ENCODE results near the gene SH3GL2.
A peak's percentile ranks its signal among the peaks of the same experiment; 100 is the strongest.
"Not testable (repeated sequence)": the region's sequence is repeated elsewhere in the genome, so short reads cannot be mapped to it uniquely, and the experiment has no call there.

Gene SH3GL2

DNA sequence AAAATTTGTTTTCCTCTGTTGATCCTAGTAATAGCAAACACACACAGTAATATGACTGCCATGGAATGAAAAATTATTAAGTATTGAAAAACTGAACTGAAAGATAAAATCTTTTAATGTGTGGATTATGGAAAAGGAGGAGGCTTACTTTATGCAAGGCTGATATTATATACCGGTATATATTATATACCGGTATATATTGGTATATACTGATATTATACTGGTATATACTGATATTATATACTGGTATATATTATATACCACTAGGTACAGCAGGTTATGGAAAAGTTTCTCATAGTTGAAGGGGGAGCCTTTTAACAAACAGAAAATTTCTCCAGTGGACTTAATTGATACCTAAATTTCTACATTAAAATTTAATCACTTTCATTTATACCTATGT is 181.4 kb downstream of the SH3GL2 start:
- DNase-seq: no peak

DNA sequence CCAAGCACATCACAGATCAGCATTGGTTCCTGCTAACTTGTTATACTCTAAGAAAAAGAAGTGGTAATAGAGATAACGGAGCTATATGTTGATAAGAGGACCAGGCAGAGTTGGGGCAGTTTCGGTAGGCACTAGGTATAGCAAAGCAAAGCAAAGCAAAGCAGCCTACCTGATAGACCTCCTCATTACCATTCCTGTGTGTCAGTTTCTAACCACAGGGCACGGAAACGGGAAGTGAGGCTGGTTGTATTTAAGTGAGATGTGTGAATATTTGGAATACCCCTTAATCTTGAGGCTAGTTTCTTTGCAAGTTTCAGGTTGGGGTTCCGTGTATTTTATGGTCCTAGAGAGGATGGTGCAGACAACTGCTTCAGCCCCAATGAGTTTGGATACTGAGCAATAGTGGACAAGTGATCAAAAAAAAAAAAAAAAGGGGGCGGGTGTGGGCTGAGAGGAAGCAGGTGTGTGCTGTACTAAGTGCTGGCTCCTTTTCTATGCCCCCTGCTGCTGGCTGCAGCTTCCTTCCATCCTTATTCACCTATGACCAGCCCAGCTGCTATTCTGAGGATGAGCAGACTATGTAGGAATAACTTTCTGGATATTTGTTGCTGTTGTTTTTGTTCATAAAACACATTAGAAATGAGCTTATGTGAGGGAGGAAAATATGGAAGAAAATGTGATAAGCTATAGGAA is 183.3 kb downstream of the SH3GL2 start:
- DNase-seq: no peak

DNA sequence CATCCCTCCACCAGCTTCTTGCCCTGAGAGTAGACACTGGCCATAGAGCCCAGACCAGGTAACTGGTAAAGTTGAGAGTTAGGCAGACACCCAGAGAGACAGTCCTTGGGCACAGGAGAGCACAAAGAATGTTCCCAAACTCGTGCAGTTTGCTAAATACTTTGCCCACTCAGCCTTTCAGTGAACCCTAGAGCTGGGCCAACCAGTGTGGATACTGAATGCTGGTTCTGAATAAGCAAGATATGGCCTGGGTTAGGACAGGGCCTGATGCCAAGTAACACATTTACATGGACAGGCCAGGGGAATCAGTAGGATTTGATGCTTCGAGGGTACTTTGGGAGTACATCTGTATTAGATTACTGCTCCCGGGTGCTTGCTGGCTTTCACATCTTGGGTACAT is 185.4 kb downstream of the SH3GL2 start:
- DNase-seq: no peak

DNA sequence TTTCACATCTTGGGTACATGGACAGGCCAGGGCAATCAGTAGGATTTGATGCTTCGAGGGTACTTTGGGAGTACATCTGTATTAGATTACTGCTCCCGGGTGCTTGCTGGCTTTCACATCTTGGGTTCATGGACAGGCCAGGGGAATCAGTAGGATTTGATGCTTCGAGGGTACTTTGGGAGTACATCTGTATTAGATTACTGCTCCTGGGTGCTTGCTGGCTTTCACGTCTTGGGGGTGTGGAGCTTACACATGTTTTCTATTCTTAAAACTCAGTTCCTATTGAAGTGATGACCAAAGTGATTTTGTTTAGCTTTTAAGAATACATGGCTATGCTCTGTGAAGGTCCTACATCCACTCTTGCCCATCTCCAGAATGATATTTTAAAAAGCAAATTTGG is 186.3 kb downstream of the SH3GL2 start:
- DNase-seq: not testable (repeated sequence)

DNA sequence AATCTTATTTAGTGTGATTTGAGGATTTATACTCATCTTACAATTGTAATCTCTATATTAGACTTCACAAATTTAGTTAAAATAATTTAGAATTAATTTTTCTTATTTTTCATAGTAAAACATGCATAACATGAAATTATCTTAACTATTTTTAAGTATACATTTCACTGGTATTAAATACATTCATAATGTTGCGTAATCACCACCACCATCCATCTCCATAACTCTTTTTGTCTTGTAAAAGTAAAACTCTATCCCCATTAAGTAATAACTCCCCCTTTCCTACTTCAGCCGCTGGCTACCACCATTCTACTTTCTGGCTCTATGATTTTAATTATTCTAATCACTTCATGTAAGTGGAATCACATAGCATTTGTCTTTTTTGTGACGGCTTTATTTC is 193.4 kb downstream of the SH3GL2 start:
- DNase-seq: no peak

DNA sequence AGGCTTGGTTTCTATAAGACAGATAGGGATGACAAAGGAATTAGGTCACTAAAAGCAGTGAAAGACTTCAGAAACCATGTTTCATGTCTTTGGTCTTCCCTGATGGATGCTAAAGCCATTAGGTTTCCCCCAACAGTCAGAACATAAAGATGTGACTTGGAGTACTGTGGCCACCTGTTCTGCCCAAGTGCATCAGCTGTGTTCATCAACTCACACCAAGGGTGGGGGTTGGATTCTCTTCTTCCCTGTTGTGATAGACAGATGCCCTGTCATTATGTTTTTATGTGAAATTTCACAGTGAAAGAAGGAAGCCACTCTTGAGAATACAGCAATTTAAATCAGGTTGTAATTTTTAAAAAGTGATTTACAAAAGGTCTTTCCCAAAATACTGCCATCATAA is 196.8 kb downstream of the SH3GL2 start:
- no peak for DNase-seq

DNA sequence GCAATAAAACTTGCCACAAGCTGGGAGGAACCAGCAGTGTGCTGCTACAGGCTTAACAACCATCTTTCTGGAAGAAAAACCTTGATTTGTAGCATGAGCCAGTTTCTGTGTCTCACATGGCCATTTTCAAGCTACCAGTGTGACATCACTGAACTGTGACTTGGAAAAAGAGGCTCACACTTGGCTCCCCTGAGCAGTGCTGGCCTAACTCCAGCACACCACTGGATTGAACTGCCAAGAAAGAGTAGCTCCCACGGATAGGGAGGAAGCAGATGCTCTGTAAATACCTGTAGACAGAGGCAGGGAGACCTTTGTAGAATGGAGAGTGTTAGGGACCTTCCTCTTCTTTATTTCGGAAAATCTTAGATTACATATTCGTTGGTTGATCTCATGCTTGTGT is 197.9 kb downstream of the SH3GL2 start:
- no peak for DNase-seq

DNA sequence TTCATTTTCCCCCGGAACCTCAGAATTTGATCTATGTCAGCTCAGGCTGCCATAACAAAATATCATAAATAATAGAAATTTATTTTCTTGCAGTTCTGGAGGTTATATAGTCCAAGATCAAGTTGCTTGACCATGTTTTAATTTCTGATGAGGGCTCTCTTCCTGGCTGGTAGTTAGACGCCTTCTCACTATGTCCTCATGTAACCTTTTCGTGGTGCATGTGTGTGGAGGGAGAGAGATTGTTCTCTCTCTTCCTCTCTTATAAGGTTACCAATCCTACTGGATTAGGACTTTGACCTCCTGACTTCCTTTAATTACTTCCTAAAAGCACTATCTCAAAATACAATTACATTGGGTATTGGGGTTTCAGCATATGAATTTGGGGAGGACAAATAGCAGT is 198.6 kb downstream of the SH3GL2 start:
- no peak for DNase-seq

DNA sequence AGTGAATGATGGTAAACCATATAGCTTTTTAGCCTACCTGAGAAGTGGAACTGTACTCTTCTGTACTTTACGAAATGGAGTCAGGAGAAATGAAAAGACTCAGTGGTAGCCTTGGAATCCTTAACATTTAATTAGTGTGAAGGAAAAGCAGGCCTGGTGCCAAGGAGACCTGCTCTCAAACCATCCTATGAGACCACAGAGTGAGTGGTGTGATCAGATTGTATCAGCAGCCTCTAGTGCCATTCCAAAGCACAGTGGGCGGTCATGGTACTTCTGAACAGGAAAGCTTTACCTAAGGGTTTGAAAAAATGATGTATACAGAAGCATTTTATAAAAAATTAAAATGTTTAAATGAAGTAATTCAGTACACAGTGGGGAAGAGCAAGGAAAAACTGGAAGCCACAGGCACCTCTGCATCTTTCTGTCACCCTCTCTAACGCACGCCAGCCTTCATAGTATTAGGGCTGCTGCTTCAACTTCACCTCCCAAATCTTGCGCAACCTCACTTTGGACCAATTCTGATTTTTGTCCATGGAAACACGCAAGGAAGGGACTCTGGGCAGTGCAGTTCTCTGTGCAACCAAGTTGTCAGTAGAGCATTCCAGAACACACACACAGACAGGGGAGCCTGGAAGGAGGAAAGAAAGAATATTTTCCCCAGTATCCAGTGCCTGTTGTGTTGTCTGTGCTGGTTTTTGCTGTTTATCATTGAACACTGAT is 203.7 kb downstream of the SH3GL2 start:
- no peak for DNase-seq

DNA sequence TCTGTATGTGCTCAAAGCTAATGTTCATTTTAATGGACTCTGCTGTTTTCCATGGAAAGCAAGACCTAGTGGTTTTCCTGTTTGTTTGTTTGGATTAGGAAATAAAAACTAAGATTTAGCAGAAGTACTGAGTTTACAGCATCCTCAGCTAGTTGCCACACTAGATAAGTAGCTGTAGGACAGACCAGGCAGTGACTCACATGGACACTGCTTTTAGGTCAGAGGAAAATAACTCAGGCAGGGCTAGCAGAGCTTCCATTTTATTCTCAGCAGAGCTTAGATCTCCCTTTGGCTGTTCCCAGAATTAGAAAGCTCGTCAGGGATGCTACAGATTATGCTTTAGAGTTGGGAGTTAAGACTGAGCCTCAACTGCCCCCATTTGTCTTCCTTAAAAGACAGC is 204.4 kb downstream of the SH3GL2 start:
- no peak for DNase-seq

DNA sequence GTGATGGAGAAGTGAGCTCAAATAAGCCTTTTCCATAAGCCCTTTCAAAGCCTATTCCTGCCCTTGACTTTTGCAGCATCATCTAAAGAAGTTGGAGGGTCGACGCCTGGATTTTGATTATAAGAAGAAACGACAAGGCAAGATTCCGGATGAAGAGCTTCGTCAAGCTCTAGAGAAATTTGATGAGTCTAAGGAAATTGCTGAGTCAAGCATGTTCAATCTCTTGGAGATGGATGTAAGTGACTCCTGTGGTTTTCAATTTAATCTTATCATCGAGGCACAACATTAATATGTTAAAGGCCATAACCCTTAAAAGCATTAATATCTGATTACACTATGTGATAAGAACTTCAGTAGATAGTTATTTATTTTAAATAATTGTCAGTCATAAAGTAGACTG is 210.4 kb downstream of the SH3GL2 start:
- DNase-seq: no peak

DNA sequence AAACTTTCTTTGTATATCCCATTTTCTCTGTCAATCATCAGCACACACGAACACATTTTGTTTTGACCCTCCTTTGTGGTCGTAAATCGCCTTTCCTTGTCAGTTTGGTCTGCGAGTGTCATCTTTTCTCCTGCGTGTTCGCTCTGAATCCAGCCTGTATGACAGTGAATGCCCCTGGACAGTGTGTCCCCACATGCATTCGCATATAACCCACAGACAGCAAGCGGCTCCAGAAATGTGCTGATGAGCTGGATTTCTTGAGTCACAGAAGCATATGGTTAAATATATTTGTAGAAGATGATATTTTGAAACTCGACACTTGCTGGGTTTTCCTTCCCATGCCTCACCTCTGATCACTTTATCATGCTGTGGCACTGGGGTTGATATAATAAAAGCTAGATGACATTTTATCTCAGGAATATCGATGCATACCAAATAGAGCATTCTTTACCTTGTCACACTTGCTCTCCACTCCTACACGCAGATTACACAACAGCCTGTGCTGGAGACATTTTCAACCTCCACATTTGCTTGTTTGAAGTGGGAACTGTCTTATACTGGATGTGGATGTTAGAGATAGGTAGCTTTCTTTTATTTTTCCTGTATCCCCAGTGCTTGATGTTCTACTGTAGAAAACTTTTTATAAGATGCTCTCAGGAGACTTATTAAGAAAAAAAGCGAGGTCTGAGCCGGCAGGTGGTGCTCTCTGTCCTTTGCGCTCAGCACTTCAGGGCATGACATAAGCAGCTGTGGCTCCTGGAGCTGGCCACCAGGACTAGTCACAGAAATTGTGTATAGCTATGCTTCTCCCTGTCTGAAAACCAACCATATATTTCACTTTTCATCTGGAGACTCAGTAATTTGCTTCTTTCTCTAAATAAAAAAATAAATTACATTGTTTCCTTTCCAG is 215.1 kb downstream of the SH3GL2 start:
- no peak for DNase-seq

DNA sequence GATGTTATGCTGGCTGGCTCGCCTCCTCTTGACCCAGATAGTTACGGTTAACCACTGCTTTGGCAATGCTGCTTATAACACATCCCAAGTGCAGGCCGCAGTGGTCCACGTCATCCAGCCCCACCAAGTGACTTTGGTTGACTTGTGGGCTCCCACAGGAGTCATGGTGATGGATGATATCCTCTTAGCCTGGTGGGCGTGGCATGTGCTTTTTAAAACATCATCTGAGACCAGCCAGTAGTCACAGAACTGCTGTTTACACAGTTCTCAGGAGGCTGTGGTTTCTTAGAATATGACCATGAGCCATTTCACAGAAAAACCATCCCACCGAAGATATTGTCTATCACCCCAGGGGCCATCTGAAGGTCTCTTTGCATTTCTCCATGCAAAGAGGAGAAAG is 216.9 kb downstream of the SH3GL2 start:
- DNase-seq: no peak

DNA sequence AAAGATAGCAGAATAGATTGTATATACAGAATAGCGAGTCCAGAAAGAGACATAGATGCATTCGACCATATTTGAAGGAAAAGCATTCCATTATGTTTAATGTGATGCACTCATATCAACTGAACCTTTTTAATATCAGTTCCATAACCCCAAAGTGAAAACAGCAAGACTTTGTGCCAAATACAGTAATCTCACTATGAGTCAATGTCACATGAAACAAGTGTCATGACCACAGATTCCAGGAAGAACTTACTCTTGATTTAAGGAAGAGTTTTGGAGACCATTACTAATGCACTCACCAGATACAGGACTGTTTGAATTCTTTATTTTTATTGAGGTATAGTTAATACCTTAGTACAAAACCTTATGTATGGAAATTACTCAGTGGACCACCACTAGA is 220.5 kb downstream of the SH3GL2 start:
- DNase-seq: peak; percentile 77

DNA sequence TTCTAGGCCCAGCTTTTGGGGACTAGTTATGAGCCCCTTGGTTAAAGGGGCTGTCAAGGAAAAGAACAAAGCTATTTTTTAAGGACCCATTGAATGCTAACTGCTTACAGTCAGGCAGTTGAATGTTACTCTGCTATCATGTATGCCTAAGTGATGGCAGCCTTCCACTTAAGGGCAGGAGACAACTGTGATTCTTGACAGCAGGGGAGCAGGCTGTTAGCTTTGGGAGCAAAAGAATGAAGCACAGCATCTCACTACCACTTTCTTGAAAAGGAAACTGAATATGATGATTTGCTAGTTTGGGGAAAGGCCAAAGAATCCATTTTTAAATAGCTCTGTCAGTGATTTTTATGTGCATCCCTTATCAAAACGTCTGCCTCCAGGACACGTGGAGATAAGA is 221.6 kb downstream of the SH3GL2 start:
- DNase-seq: no peak

DNA sequence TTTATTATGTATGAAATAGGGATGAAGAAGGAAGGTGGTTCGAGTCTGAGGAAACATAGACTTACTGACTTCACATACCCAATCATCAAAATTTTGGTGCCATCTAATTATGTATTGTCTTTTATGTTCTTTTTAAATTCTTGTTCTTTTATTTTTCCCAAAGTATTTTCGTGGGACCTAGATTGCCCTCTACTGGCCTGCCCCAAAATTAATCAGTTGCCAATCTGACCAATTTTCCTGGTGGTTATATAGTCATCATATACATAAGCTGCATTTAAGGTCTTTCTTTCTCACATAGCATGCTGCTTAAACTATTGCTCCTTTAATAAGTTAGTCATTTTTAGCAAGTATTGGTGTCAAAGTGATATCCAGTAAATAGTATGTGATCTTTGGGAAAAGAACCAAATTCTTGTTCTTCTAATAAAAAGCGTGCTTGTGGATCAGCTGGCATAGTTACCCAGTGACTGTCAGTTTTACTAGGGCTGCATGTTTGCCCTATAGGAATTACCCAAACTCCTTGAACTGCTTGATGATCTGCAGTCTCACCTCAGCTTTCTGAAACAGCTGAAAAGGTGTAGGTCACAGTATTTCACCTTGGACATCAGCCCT is 223.5 kb downstream of the SH3GL2 start:
- peak; percentile 22 for DNase-seq

DNA sequence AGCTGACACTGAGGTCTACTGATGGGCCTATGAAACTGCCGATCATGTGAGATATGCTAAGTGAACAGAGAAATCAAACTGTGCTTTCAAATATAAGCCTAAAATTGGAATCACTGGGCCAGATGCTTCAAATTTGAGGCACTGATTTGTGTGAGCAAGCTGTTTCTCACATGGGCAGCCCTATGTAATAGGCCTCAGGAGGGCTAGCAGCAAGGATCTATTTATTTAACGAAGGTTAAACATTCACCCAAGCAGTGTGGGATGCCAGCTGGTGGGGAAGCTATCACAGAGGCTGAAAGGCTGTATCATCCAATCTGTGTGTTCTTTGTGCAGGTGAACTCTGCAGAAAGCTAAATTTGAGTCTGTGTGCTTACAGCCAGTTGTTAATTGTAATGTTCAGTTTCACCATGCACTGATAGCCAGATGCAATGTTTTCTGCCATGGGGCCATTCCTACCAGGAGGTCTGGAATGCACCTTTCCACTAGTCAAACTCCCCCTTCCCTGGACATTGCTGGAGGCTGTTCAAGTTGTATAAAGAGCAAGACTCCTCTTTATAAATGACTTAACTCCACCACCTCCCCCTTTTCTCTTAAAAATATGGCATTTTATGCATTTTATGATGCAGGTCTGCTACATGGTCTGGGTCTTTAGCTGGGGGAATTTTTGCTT is 228.9 kb downstream of the SH3GL2 start:
- DNase-seq: no peak

DNA sequence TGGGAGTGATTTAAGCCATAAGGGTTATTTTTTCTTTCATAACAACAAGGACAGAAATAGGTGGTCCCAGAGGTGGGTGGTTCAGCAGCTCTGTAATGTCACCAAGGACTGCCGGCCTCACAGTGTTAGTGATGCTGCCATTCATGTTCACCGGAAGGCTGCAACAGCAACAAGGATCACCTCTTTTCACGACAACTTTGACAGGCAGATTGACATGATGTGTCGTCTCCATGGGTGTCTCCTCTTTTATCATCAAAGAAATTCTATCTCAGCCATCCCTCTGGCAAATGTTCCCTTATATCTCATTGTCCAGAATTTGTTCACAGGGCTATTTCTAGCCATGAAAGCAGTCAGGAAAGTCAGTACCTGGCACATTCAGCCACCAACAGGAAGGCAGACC is 231.5 kb downstream of the SH3GL2 start:
- no peak for DNase-seq

DNA sequence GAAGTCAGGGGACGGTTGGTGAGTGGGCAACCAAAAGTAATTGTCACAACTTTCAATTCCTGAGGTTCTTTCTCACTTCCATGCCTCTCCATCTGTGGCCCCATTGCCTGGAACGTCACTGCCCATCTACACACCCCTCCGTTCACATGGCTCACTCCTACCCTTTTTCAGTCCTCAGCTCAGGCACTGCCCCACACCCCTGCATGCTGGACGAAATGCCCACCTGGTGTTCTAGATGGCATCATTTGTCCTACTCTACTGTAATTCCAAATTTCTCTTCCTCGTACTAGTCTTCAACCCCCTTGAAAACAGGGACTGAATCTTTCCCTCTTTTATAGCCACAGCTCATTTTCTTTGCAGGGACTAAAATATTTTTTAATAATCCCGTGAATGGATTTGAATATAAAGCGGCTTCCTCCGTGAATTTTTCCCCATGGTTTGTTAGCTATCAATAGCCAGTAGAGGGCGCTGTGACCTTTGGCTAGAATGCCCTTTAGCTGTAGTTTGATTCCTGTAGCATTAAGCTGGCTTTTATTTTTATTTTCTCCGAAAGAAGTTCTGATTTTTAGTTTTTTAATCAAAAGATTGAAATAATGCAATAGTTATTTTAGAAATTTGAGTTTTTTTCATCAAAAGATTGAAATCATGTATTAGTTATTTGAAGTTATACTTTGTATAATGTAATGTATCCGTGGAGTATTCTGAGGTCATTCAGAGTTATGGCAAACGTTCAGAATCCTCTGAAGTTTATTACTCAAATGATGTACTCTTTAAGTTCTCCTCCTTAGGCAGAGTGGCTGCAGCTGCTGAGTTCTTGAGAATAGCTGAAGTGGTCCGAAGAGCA is 232.1 kb downstream of the SH3GL2 start:
- peak; percentile 41 for DNase-seq

DNA sequence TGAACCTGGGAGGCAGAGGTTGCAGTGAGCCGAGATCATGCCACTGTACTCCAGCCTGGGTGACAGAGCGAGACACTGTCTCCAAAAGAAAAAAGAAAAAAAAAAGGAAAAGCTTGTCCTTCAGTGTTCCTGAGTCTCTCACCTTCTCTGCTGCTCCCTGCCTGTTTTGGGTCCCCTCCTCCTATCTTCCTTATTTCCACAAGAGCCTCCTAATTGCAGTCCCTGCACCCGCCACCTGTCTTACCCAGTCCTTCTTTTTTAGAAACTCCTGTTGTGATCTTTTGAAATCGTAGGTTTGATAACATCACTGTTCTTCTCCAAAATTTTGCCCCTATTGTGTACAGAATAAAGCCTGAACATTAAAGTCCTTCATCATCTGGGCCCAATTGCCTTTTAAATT is 234.9 kb downstream of the SH3GL2 start:
- DNase-seq: no peak

DNA sequence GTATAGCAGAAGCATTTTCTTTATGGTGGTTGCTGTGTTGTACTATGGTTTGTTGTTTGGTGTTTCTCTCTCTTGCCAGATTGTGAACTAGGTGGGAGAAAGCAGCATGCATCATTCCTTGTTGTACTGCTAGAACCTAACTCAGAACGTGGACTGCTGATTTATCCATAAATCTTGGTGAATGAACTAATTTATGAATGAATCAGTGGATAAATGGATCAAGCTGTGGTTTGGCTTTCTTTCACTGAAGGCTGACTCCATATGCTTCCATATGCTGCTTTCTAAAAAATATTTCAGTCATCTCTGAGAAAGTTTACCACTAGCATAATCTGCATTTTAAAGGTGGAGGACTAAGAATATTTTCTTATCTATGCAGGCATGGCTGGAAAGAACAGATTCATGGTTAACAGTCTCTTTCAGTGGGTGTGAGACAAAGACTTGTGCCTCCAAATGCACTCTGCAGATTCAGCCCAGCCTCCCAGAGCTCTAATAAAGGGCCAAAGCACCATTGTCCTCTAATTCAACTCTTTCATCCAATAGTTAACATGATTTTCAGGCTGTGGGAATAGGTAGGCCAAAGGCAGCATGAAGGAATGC is 237.7 kb downstream of the SH3GL2 start:
- DNase-seq: no peak
